ENCODE results near the gene PABPC1L. TPM values are rescaled to one million over a fixed set of nuclear protein-coding genes. Genes with fewer than 3 reads are reported as not detected.
A peak's percentile ranks its signal among the peaks of the same experiment; 100 is the strongest.
"Not testable (repeated sequence)": the region's sequence is repeated elsewhere in the genome, so short reads cannot be mapped to it uniquely, and the experiment has no call there.

PABPC1L gene
- total RNA-seq (1 to 10 TPM; 1.5 to 2.8 (median 2.1) TPM), polyA plus RNA-seq (1 to 10 TPM; 1.0 to 2.4 (median 1.8) TPM)
- long read RNA-seq, donor 1, partial matches to known transcripts: 1 of 1 reads
- long read RNA-seq, donor 1, other reads (novel, unspliced or antisense): 0 of 1 reads
- long read RNA-seq, donor 2, partial matches to known transcripts: 0 of 1 reads
- long read RNA-seq, donor 2, other reads (novel, unspliced or antisense): 1 of 1 reads

DNA sequence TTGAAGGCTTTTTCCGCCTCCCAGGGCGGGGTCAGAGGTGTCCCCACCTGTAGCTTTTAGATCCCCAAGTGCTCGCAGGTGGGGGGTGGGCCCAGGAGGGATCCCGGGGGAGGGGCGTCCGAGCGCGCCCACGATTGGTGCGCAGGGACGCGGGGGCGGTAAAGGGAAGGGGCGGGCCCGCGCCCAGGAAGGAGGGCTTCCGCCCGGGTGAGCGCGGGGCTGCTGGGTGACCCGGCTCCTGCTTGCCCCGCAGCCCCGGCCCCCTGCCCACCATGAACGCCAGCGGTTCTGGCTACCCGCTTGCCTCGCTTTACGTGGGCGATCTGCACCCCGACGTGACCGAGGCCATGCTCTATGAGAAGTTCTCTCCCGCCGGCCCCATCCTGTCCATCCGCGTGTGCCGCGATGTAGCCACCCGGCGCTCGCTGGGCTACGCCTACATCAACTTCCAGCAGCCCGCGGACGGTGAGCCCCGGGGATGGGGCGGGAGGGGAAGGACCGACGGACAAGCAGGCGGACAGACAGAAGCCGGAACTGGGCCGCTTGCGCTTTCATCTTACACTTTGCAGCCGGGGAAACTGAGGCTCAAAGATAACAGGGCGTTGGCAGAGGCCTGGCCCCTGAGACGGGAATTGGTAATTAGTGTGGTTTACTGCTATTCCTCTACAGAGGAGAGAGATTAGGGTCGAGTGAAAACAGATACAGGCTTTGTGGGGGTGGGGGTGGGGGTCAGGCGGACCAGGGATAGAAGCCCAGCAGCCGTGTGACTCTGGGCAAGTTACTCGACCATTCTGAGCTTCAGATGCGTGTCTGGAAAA lies at the start of gene PABPC1L:
Gene PABPC1L (plus strand): TSS at position 189 of the 818 bp plus-strand sequence. CDS start 84 bp downstream, at position 273.
- Histone ChIP-seq H3K27ac (no peak within 1 kb of the TSS), H3K4me3 (peak within 1 kb of the TSS; percentile 69), H3K9me3 (no peaks in the 10 kb centered on the region), H3K4me1 (peaks cover 9% of the 10 kb centered on the region), H3K27me3 (ENCODE audit: insufficient read depth in 3 of 3, low read length in 2 of 3) (peaks cover 0 to 9% (median 2%) of the 10 kb centered on the region in 3 donors), H3K36me3 (ENCODE audit: insufficient read depth in 1 of 2, low read depth in 1 of 2) (peaks cover 9 to 38% of the 10 kb centered on the region in 2 donors)
- peak; percentile 57 to 75 for DNase-seq
- TF ChIP-seq, protein P1, sequence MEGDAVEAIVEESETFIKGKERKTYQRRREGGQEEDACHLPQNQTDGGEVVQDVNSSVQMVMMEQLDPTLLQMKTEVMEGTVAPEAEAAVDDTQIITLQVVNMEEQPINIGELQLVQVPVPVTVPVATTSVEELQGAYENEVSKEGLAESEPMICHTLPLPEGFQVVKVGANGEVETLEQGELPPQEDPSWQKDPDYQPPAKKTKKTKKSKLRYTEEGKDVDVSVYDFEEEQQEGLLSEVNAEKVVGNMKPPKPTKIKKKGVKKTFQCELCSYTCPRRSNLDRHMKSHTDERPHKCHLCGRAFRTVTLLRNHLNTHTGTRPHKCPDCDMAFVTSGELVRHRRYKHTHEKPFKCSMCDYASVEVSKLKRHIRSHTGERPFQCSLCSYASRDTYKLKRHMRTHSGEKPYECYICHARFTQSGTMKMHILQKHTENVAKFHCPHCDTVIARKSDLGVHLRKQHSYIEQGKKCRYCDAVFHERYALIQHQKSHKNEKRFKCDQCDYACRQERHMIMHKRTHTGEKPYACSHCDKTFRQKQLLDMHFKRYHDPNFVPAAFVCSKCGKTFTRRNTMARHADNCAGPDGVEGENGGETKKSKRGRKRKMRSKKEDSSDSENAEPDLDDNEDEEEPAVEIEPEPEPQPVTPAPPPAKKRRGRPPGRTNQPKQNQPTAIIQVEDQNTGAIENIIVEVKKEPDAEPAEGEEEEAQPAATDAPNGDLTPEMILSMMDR (IDR thresholded peaks at IDR 0.05): no peak
- ATAC-seq: peak; percentile 65 to 83 (median 76)
- intact Hi-C loops (cut with DNase I): no loop called here
- 2 to 4% (median 3%) methylated on average over 34 to 61 of the region's 61 CpGs for WGBS, 3 donors

DNA sequence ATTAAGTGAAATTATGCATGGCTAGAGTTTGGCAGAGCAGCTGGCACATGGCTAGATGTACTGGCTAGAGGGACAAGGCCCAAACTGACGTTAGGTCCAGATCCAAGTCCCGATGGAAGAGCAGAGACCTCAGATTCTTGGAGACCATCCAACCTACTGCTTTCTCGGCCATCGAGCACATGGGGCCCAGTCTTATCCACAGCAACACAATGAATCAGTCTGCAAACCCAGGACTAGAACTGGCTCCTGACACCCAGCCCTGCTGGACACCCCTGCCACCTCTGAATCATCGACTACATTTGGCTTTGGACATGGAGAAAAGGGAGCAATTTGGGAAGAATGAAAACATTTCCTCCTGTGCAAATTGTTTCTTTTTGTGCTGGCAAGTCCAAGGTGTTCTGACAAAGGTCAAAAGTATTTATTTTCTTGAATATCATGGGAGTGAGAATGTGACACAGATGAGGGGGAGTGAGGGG lies 48.3 kb upstream of the PABPC1L start:
- intact Hi-C loops (cut with DNase I): no loop called here
- Histone ChIP-seq H3K4me3 (no peak overlapping the region), H3K4me1 (no peaks in the 10 kb centered on the region), H3K27me3 (ENCODE audit: insufficient read depth in 3 of 3, low read length in 2 of 3) (no peaks in the 10 kb centered on the region), H3K9me3 (no peaks in the 10 kb centered on the region), H3K36me3 (ENCODE audit: insufficient read depth in 1 of 2, low read depth in 1 of 2) (no peaks in the 10 kb centered on the region), H3K27ac (no peak overlapping the region)
- DNase-seq (peak; percentile 56 to 69), ATAC-seq (peak; percentile 40 to 89 (median 84))
- 3 to 18% (median 10%) methylated on average over 5 of the region's 5 CpGs for WGBS, 3 donors
- TF ChIP-seq, protein P1 (IDR thresholded peaks at IDR 0.05): no peak

DNA sequence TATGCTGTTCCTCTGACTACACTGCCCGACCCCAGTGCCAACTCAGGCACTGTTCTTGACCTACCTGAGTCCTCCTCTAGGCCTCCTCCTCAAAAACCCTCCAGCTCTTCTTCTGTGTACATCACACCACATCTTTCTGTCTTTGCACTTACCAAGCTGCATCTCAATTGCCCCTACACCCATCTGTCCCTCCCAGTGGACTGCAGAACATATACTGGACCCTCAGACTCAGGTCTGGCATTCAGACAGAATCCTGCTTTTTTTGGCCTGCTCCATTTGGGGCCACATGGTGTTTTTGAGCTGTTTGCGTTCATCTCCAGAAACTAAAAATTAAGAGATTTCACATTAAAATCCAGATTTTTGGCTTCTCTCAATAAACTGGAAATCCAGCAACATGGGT lies 47.6 kb upstream of the PABPC1L start:
- H3K27ac ChIP-seq: no peak overlapping the region
- WGBS, 3 donors: 59 to 81% (median 71%) methylated on average over 2 of the region's 2 CpGs
- TF ChIP-seq, protein P1 (IDR thresholded peaks at IDR 0.05): no peak
- intact Hi-C loops (cut with DNase I): no loop called here
- DNase-seq: no peak
- H3K9me3 ChIP-seq: no peaks in the 10 kb centered on the region
- no peaks in the 10 kb centered on the region for H3K36me3 ChIP-seq (ENCODE audit: insufficient read depth in 1 of 2, low read depth in 1 of 2)
- no peaks in the 10 kb centered on the region for H3K27me3 ChIP-seq (ENCODE audit: insufficient read depth in 3 of 3, low read length in 2 of 3)
- H3K4me1 ChIP-seq: peaks cover 4% of the 10 kb centered on the region
- ATAC-seq: no peak
- H3K4me3 ChIP-seq: no peak overlapping the region

DNA sequence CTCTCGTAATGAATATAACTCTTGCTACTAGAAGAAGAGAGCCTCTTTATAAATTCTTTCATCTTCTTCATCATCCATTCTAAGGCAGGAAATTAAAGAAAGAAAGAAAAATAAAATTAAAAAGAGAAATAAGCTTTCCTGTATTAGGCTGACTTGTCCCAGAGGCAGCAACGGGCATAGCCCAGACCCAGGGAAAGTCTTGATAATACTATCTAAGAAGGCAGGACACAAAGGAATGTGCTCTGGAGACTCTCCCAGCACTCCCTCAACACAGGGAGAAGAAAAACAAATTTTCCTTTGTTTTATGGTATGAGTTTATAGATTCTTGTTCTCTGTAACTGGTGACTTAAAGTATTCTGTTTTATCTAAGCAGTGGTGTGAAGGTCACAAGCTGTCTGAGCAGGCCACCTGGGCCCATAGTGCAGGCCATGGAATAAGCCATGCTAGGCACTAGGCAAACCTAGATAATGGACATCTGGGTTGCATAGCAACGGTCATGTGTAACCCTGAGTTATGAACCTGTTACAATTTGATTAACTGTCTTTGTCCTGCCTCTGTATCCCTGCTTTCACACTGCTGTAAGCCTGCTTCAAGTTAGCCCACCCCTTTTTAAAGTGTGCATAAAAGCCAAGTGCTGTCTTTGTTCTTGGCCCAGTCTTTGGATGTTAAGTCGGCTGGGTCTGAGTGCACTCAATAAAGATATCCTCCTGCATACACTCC lies 46.3 kb upstream of the PABPC1L start:
- DNase-seq; intact Hi-C loops (cut with DNase I); ATAC-seq; H3K4me1 ChIP-seq; H3K27me3 ChIP-seq (ENCODE audit: insufficient read depth in 3 of 3, low read length in 2 of 3); H3K9me3 ChIP-seq; H3K4me3 ChIP-seq; H3K27ac ChIP-seq; H3K36me3 ChIP-seq (ENCODE audit: insufficient read depth in 1 of 2, low read depth in 1 of 2): not testable (repeated sequence)
- WGBS, 3 donors: 75 to 79% (median 77%) methylated on average over 4 of the region's 4 CpGs

DNA sequence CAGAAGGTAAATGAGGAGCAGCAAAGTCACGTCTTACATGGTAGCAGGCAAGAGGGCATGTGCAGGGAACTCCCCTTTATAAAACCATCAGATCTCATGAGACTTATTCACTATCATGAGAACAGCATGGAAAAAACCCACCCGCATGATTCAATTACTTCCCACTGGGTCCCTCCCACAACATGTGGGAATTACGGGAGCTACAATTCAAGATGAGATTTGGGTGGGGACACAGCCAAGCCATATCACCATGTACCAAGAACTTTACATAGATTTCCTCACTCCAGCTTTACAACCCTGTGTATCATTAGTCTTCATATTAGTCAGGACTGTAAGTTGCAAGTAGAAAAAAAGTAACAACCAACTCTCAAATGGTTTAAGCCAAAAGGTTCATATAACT lies 45.4 kb upstream of the PABPC1L start:
- H3K9me3 ChIP-seq; intact Hi-C loops (cut with DNase I); ATAC-seq; DNase-seq; H3K36me3 ChIP-seq (ENCODE audit: insufficient read depth in 1 of 2, low read depth in 1 of 2); H3K4me1 ChIP-seq; H3K4me3 ChIP-seq; H3K27ac ChIP-seq; H3K27me3 ChIP-seq (ENCODE audit: insufficient read depth in 3 of 3, low read length in 2 of 3): not testable (repeated sequence)
- 83 to 93% (median 84%) methylated on average over 3 of the region's 3 CpGs for WGBS, 3 donors
